ENCODE measurements around the gene NPBWR2. TPM values are rescaled to one million over a fixed set of nuclear protein-coding genes. Genes with fewer than 3 reads are reported as not detected.

The NPBWR2 gene
- total RNA-seq, 1 donor from 2014 or later, result not detected

DNA sequence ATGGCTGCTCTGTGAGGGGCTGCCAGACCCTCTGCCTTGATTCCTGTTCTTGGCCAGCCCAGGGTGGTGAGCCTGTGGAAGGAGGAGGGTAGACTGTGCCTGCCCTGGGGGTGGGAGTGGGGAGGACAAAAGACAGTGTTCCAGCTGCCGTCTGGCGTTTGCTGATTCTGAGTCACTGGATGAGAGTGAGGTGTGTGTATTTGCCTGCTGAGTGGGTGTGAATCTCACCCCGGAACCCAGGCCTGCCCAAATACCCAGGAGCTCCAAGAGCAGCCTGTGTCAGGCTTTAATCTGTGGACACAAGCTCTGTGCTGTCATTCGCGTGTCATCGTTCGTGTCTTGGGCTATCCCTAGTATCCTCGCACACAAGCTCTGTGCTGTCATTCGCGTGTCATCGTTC lies 20.6 kb downstream of the NPBWR2 start:
- DNase-seq (ENCODE audit: low spot score), result no peak
- Histone ChIP-seq H2AFZ (replicated peaks) (no peak overlapping the region), H3F3A (ENCODE audit: low read depth) (peaks cover 24% of the 10 kb centered on the region), H3K4me3 (no peak overlapping the region), H3K27me3 (peaks cover 87% of the 10 kb centered on the region), H3K4me1 (peaks cover 17% of the 10 kb centered on the region), H3K9ac (no peak overlapping the region), H3K27ac (no peak overlapping the region), H3K9me3 (ENCODE audit: low read depth) (no peaks in the 10 kb centered on the region), H3K36me3 (no peaks in the 10 kb centered on the region), H3K79me2 (ENCODE audit: low read depth) (no peaks in the 10 kb centered on the region), H4K20me1 (ENCODE audit: low read depth) (peaks cover 13% of the 10 kb centered on the region), H3K4me2 (no peak overlapping the region)
- Mint-ChIP-seq H3K27me3 (ENCODE audit: insufficient read depth, low read depth) (peaks cover 46% of the 10 kb centered on the region), H3K4me1 (peaks cover 33% of the 10 kb centered on the region), H3K9me3 (peaks cover 15% of the 10 kb centered on the region), H3K4me3 (no peak overlapping the region), H3K36me3 (no peaks in the 10 kb centered on the region), H3K27ac (no peak overlapping the region)
- TF ChIP-seq, protein P1, sequence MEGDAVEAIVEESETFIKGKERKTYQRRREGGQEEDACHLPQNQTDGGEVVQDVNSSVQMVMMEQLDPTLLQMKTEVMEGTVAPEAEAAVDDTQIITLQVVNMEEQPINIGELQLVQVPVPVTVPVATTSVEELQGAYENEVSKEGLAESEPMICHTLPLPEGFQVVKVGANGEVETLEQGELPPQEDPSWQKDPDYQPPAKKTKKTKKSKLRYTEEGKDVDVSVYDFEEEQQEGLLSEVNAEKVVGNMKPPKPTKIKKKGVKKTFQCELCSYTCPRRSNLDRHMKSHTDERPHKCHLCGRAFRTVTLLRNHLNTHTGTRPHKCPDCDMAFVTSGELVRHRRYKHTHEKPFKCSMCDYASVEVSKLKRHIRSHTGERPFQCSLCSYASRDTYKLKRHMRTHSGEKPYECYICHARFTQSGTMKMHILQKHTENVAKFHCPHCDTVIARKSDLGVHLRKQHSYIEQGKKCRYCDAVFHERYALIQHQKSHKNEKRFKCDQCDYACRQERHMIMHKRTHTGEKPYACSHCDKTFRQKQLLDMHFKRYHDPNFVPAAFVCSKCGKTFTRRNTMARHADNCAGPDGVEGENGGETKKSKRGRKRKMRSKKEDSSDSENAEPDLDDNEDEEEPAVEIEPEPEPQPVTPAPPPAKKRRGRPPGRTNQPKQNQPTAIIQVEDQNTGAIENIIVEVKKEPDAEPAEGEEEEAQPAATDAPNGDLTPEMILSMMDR (IDR thresholded peaks at IDR 0.05), result no peak
- TF ChIP-seq EZH2 (IDR thresholded peaks at IDR 0.05), result no peak
- TF ChIP-seq EZH2phosphoT487 (IDR thresholded peaks at IDR 0.05), result no peak

DNA sequence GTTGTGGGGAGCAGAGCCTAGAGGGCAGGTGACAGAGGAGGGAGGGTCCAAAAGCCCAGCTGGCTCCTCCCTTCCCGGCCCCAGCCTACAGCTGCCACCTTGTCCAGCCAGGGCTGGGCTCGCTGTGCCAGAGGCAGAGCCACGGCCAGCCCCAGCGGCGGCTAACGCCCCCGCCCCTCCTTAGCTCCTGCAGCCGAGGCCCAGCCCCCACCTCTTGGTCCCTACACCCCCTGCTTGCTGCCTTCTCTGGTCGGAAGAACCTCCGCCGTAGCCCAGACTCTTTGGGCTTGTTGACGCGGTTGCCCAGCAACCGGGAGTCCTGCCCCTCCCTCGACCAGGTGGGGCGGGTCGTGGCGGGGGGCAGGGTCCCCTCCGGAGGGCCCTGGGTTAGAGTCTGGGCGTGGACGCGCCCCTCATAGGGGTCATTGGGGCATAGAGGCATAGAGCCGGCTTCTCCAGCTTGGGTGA lies 22.6 kb downstream of the NPBWR2 start:
- peak overlapping the region; percentile 97 for H3K4me2 ChIP-seq
- no peak overlapping the region for H3K27ac Mint-ChIP-seq

DNA sequence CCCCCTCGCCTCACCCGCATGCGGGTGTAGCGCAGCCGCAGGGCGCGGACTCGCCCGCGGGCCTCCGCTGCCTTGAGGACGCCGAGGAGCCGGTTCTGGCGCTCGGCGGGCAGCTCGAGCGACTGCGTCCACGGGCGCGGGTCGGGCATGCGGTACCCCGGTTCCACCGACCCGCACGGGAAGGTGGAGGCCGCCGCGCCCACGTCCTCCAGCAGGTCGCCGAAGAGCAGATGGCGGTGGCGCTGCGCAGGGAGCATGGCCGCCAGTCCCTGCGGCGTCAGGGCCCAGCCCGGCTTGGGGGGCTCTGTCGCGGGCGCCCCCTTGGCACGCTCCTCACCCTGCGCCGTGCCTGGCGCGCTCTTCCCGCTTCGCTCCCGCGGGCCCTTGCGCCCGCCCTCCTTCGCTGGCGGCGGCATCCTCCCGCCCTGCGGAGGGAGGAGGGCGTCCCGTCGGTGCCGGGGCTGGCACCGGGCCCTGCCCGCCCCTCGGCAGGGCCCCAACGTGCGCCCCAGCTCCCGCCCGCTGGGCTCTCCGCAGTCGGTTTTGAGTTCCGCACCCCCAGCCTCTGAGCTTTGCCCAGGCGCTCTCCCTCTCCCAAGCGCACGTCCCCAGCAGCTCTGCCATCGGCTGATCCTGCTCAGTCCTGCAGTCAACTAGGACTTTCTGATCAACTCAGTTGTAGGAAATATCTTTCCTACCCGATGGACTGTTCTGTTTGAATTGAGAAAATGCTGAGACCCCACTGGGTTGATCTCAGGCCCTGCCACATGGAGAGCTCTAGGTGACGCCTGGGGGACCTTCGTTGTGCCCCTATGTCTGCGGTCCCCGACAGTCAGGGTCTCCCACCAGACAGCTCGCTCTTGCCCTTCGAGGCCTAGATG lies 23.3 kb downstream of the NPBWR2 start, which contains the start of gene LKAAEAR1:
Gene LKAAEAR1, minus strand, starts transcription at position 595 of the 881 bp plus-strand sequence. Its CDS starts 179 bp downstream, at position 416.
- H2AFZ ChIP-seq (replicated peaks), result peak within 1 kb of the TSS; percentile 84
- H3K27me3 Mint-ChIP-seq (ENCODE audit: insufficient read depth, low read depth), result peaks cover 37% of the 10 kb centered on the region

More for the DNA sequence above, 22.6 kb downstream of the NPBWR2 start:
- Mint-ChIP-seq H3K36me3 (no peaks in the 10 kb centered on the region), H3K4me3 (peak overlapping the region; percentile 90), H3K27me3 (ENCODE audit: insufficient read depth, low read depth) (peaks cover 40% of the 10 kb centered on the region), H3K4me1 (peaks cover 36% of the 10 kb centered on the region), H3K9me3 (peaks cover 15% of the 10 kb centered on the region)
- DNase-seq (ENCODE audit: low spot score), result peak; percentile 59
- peaks cover 42% of the 10 kb centered on the region for H3F3A ChIP-seq (ENCODE audit: low read depth)
- no peak overlapping the region for H3K9ac ChIP-seq
- H3K9me3 ChIP-seq (ENCODE audit: low read depth), result no peaks in the 10 kb centered on the region
- TF ChIP-seq EZH2 (IDR thresholded peaks at IDR 0.05) (no peak), EZH2phosphoT487 (IDR thresholded peaks at IDR 0.05) (no peak)
- TF ChIP-seq, protein P1 (IDR thresholded peaks at IDR 0.05), result no peak
- no peak overlapping the region for H2AFZ ChIP-seq (replicated peaks)
- no peak overlapping the region for H3K27ac ChIP-seq
- peaks cover 93% of the 10 kb centered on the region for H3K27me3 ChIP-seq
- H3K36me3 ChIP-seq, result no peaks in the 10 kb centered on the region
- peak overlapping the region; percentile 61 for H3K4me3 ChIP-seq
- peaks cover 19% of the 10 kb centered on the region for H4K20me1 ChIP-seq (ENCODE audit: low read depth)
- H3K79me2 ChIP-seq (ENCODE audit: low read depth), result no peaks in the 10 kb centered on the region
- peaks cover 20% of the 10 kb centered on the region for H3K4me1 ChIP-seq

More for the DNA sequence above, 23.3 kb downstream of the NPBWR2 start, which contains the start of gene LKAAEAR1:
- H3K4me1 Mint-ChIP-seq, result peaks cover 37% of the 10 kb centered on the region
- Histone ChIP-seq H3F3A (ENCODE audit: low read depth) (peaks cover 47% of the 10 kb centered on the region), H3K36me3 (no peaks in the 10 kb centered on the region), H3K27ac (no peak within 1 kb of the TSS), H3K9ac (no peak within 1 kb of the TSS), H3K4me2 (peak within 1 kb of the TSS; percentile 97), H3K9me3 (ENCODE audit: low read depth) (no peaks in the 10 kb centered on the region), H3K4me3 (peak within 1 kb of the TSS; percentile 61), H3K27me3 (peaks cover 92% of the 10 kb centered on the region), H4K20me1 (ENCODE audit: low read depth) (peaks cover 19% of the 10 kb centered on the region), H3K4me1 (peaks cover 23% of the 10 kb centered on the region), H3K79me2 (ENCODE audit: low read depth) (no peaks in the 10 kb centered on the region)
- peak; percentile 54 for DNase-seq (ENCODE audit: low spot score)
- H3K27ac Mint-ChIP-seq, result no peak within 1 kb of the TSS
- TF ChIP-seq, protein P1 (IDR thresholded peaks at IDR 0.05), result peak; percentile 34
- peak; percentile 65 for TF ChIP-seq EZH2phosphoT487 (IDR thresholded peaks at IDR 0.05)
- TF ChIP-seq EZH2 (IDR thresholded peaks at IDR 0.05), result peak; percentile 9
- H3K9me3 Mint-ChIP-seq, result peaks cover 15% of the 10 kb centered on the region
- peak within 1 kb of the TSS; percentile 90 for H3K4me3 Mint-ChIP-seq
- no peaks in the 10 kb centered on the region for H3K36me3 Mint-ChIP-seq
